Fibroblast of lung (primary cell): Measurements from ENCODE around the gene UBE2QL1. TPM values are rescaled to one million over a fixed set of nuclear protein-coding genes. Genes with fewer than 3 reads are reported as not detected.

Experiments used
- DNase-seq, 2 donors: peaks; one replicate each; pipeline versions ENCODE4 v3.0.0 to v3.0.0-alpha.2; 2010; ENCODE audit warnings: low read depth in 2 of 2
- H2AFZ ChIP-seq: 2 replicates; pipeline ENCODE4 v1.5.1; 2012; ENCODE audit warnings: low read length, control low read depth, inconsistent platforms
- H3K27ac ChIP-seq: 2 replicates; pipeline ENCODE4 v1.5.1; 2011; ENCODE audit warnings: low read length, control low read depth; ENCODE audit not compliant: insufficient read depth
- H3K27me3 ChIP-seq: 2 replicates; pipeline ENCODE4 v1.5.1; 2011; ENCODE audit warnings: mild to moderate bottlenecking, low read length; ENCODE audit not compliant: control insufficient read depth, insufficient read depth
- H3K36me3 ChIP-seq: 2 replicates; pipeline ENCODE4 v1.5.1; 2011; ENCODE audit warnings: low read length; ENCODE audit not compliant: control insufficient read depth, insufficient read depth
- H3K4me1 ChIP-seq: 2 replicates; pipeline ENCODE4 v1.5.1; 2011; ENCODE audit warnings: low read length; ENCODE audit not compliant: control insufficient read depth, insufficient read depth; ENCODE audit errors: extremely low read depth
- H3K4me2 ChIP-seq: 2 replicates; pipeline ENCODE4 v1.5.1; 2011; ENCODE audit warnings: low read length, control low read depth; ENCODE audit not compliant: insufficient read depth; ENCODE audit errors: extremely low read depth
- H3K4me3 ChIP-seq, 4 experiments: fragments of 200-600 bp in 1 of 4; sonication (generic) in 1 of 4; replicated peaks in 1 of 4; 2 replicates each; pipeline ENCODE4 v1.5.1; 2011 to 2016; ENCODE audit warnings: low read length in 4 of 4, low read depth in 3 of 4, mild to moderate bottlenecking in 3 of 4, control low read depth in 2 of 4, inconsistent platforms in 1 of 4, mixed read lengths in 1 of 4; ENCODE audit not compliant: insufficient read depth in 1 of 4; ENCODE audit errors: control extremely low read depth in 1 of 4
- H3K79me2 ChIP-seq: 2 replicates; pipeline ENCODE4 v1.5.1; 2012; ENCODE audit warnings: mild to moderate bottlenecking, low read length, inconsistent platforms; ENCODE audit not compliant: control insufficient read depth, insufficient read depth
- H3K9ac ChIP-seq: 2 replicates; pipeline ENCODE4 v1.5.1; 2011; ENCODE audit warnings: mild to moderate bottlenecking, low read length, control low read depth; ENCODE audit not compliant: insufficient read depth
- H3K9me3 ChIP-seq: 2 replicates; pipeline ENCODE4 v1.5.1; 2012; ENCODE audit warnings: low read depth, low read length; ENCODE audit not compliant: control insufficient read depth, insufficient read depth
- H4K20me1 ChIP-seq: 2 replicates; pipeline ENCODE4 v1.5.1; 2011; ENCODE audit warnings: low read length; ENCODE audit not compliant: control insufficient read depth, insufficient read depth; ENCODE audit errors: extremely low read depth
- CTCF ChIP-seq, 2 donors: IDR thresholded peaks in 1 of 2; conservative IDR thresholded peaks in 1 of 2; 1 replicate in 1 of 2; 2 replicates in 1 of 2; pipeline ENCODE4 v1.5.1; 2011 to 2012; ENCODE audit warnings: low read length in 2 of 2, control low read depth in 1 of 2, inconsistent platforms in 1 of 2, low read depth in 1 of 2, mild to moderate bottlenecking in 1 of 2
- EZH2 ChIP-seq: IDR thresholded peaks from 2 replicates; pipeline ENCODE4 v1.5.1; 2012; ENCODE audit warnings: low read length, control low read depth, mild to moderate bottlenecking; ENCODE audit errors: missing control alignments
- polyA plus RNA-seq, 2 donors: library from polyadenylated mRNA; depleted of rRNA in 1 of 2; stranded (reverse) in 1 of 2; unstranded in 1 of 2; fragments of >200 nt; gene quantifications; 2 replicates each; pipeline ENCODE4 v1.2.1, GENCODE V29; 2011 to 2012; ENCODE audit warnings: missing spikeins in 1 of 2
- total RNA-seq: library from RNA; depleted of rRNA; stranded (reverse); fragments of >200 nt; gene quantifications from 2 replicates; pipeline ENCODE4 v1.2.1, GENCODE V29; 2014

Gene UBE2QL1
- total and polyA plus RNA-seq, 2 donors (not counting 1 experiment from before 2014, with no cell fraction given), result not detected

- no peaks in the 10 kb centered on the region for H3K36me3 ChIP-seq
- H3K79me2 ChIP-seq, result no peaks in the 10 kb centered on the region
- TF ChIP-seq CTCF (conservative IDR thresholded peaks at IDR 0.05 in 1 of 2, IDR thresholded peaks at IDR 0.05 in 1 of 2; ENCODE audit: low read depth in 1 of 2, low read length in 2 of 2) (no peak), EZH2 (no peak)
- H3K27me3 ChIP-seq, result peaks cover under 1% of the 10 kb centered on the region
- no peak for DNase-seq
- H3K9me3 ChIP-seq, result no peaks in the 10 kb centered on the region
- H3K27ac ChIP-seq, result no peak overlapping the region
- H3K4me3 ChIP-seq, result no peak overlapping the region
- no peak overlapping the region for H2AFZ ChIP-seq
- no peaks in the 10 kb centered on the region for H3K4me1 ChIP-seq
- no peak overlapping the region for H3K4me2 ChIP-seq
- no peaks in the 10 kb centered on the region for H4K20me1 ChIP-seq
- no peak overlapping the region for H3K9ac ChIP-seq
Observed at GRCh38 chr5:6455571-6456200, 7.0 kb downstream of the UBE2QL1 start.

- Histone ChIP-seq H3K79me2 (no peaks in the 10 kb centered on the region), H3K36me3 (no peaks in the 10 kb centered on the region), H3K27ac (no peak overlapping the region), H3K4me3 (no peak overlapping the region), H2AFZ (no peak overlapping the region), H3K9me3 (no peaks in the 10 kb centered on the region), H3K9ac (no peak overlapping the region), H4K20me1 (no peaks in the 10 kb centered on the region), H3K4me2 (no peak overlapping the region), H3K4me1 (no peaks in the 10 kb centered on the region), H3K27me3 (no peaks in the 10 kb centered on the region)
- no peak for DNase-seq
- TF ChIP-seq EZH2 (no peak), CTCF (conservative IDR thresholded peaks at IDR 0.05 in 1 of 2, IDR thresholded peaks at IDR 0.05 in 1 of 2; ENCODE audit: low read depth in 1 of 2, low read length in 2 of 2) (no peak)
Observed at GRCh38 chr5:6456766-6457370, 8.2 kb downstream of the UBE2QL1 start.

GRCh38 chr5:6457592-6457991 is 8.9 kb downstream of the UBE2QL1 start:
- TF ChIP-seq EZH2, result no peak
- TF ChIP-seq CTCF (conservative IDR thresholded peaks at IDR 0.05 in 1 of 2, IDR thresholded peaks at IDR 0.05 in 1 of 2; ENCODE audit: low read depth in 1 of 2, low read length in 2 of 2), result no peak
- Histone ChIP-seq H3K79me2 (no peaks in the 10 kb centered on the region), H3K9me3 (no peaks in the 10 kb centered on the region), H3K4me1 (no peaks in the 10 kb centered on the region), H3K36me3 (no peaks in the 10 kb centered on the region), H4K20me1 (no peaks in the 10 kb centered on the region), H2AFZ (no peak overlapping the region), H3K27me3 (no peaks in the 10 kb centered on the region), H3K4me2 (no peak overlapping the region), H3K27ac (no peak overlapping the region), H3K9ac (no peak overlapping the region), H3K4me3 (no peak overlapping the region)
- DNase-seq, result no peak
